IMR-90 (cell line): ENCODE data around the gene VWA8. TPM values are rescaled to one million over a fixed set of nuclear protein-coding genes. Genes with fewer than 3 reads are reported as not detected.

Source experiments
- ATAC-seq: fragments of 200-7000 bp; cut with Tn5 transposase; 2 replicates; pipeline ENCODE4 v1.9.1; 2020; ENCODE audit warnings: low read depth, mild to moderate bottlenecking, moderate library complexity
- BruUV-seq: library from RNA; stranded (reverse); fragments of 400-500 nt; replicated peaks from 2 replicates; lab custom pipeline; 2021; lab: Mats Ljungman, UMichigan
- CTCF ChIA-PET: fragments of 300-600 bp; formaldehyde crosslinking; extraction: SDS; loops from one replicate; lab custom pipeline; 2021; ENCODE audit warnings: antibody characterized with exemption; lab: Yijun Ruan, JAX
- POLR2A ChIA-PET: fragments of 300-600 bp; sonication (Branson Sonifier 250); formaldehyde crosslinking; loops from one replicate; lab custom pipeline; 2022; ENCODE audit warnings: antibody characterized with exemption; ENCODE audit not compliant: unreplicated experiment; lab: Charles Lee
- DNase-seq: peaks from one replicate; pipeline ENCODE4 v3.0.0; 2013
- H2AFZ ChIP-seq: replicated peaks from 2 replicates; pipeline ENCODE3; 2013; ENCODE audit warnings: low read length, mild to moderate bottlenecking; ENCODE audit not compliant: poor library complexity
- H2AK5ac ChIP-seq: 2 replicates; pipeline ENCODE4 v1.6.1; 2013; ENCODE audit warnings: low read depth, low read length, inconsistent platforms
- H2AK9ac ChIP-seq: replicated peaks from 2 replicates; pipeline ENCODE3; 2013; ENCODE audit warnings: mild to moderate bottlenecking, low read depth, low read length, moderate library complexity; ENCODE audit not compliant: poor library complexity
- H2BK120ac ChIP-seq: 2 replicates; pipeline ENCODE4 v1.6.1; 2013; ENCODE audit warnings: low read depth, low read length, inconsistent platforms
- H2BK15ac ChIP-seq: 3 replicates; pipeline ENCODE4 v1.6.1; 2013; ENCODE audit warnings: low read depth, low read length, inconsistent platforms
- H2BK20ac ChIP-seq: 2 replicates; pipeline ENCODE4 v1.6.1; 2013; ENCODE audit warnings: low read depth, mild to moderate bottlenecking, inconsistent platforms, low read length, moderate library complexity
- H2BK5ac ChIP-seq: 2 replicates; pipeline ENCODE4 v1.6.1; 2013; ENCODE audit warnings: mild to moderate bottlenecking, low read depth, low read length, inconsistent platforms; ENCODE audit not compliant: poor library complexity, severe bottlenecking
- H3K14ac ChIP-seq: replicated peaks from 2 replicates; pipeline ENCODE4 v1.6.1; 2013; ENCODE audit warnings: low read depth, low read length, inconsistent platforms
- H3K18ac ChIP-seq: 2 replicates; pipeline ENCODE4 v1.6.1; 2013; ENCODE audit warnings: low read depth, low read length, control low read depth
- H3K23ac ChIP-seq: 2 replicates; pipeline ENCODE4 v1.6.1; 2013; ENCODE audit warnings: low read depth, low read length, inconsistent platforms
- H3K27ac ChIP-seq: 2 replicates; pipeline ENCODE4 v1.5.1; 2013; ENCODE audit warnings: mild to moderate bottlenecking, control low read depth, low read length; ENCODE audit not compliant: insufficient read depth
- H3K27me3 ChIP-seq: 2 replicates; pipeline ENCODE4 v1.6.1; 2013; ENCODE audit warnings: low read length; ENCODE audit not compliant: control insufficient read depth, insufficient read depth
- H3K36me3 ChIP-seq: 2 replicates; pipeline ENCODE4 v1.6.1; 2013; ENCODE audit warnings: low read length, mixed read lengths; ENCODE audit not compliant: control insufficient read depth, insufficient read depth
- H3K4ac ChIP-seq: 2 replicates; pipeline ENCODE4 v1.6.1; 2013; ENCODE audit warnings: low read depth, low read length, inconsistent platforms
- H3K4me1 ChIP-seq: 2 replicates; pipeline ENCODE4 v1.6.1; 2013; ENCODE audit warnings: low read length, mixed read lengths; ENCODE audit not compliant: control insufficient read depth, insufficient read depth
- H3K4me2 ChIP-seq: 2 replicates; pipeline ENCODE4 v1.6.1; 2013; ENCODE audit warnings: low read depth, mild to moderate bottlenecking, control low read depth, low read length, moderate library complexity
- H3K4me3 ChIP-seq: 2 replicates; pipeline ENCODE4 v1.5.1; 2013; ENCODE audit warnings: low read depth, mild to moderate bottlenecking, control low read depth, low read length, moderate library complexity; ENCODE audit not compliant: insufficient read depth
- H3K56ac ChIP-seq: 2 replicates; pipeline ENCODE4 v1.6.1; 2013; ENCODE audit warnings: low read length, inconsistent platforms; ENCODE audit not compliant: insufficient read depth; ENCODE audit errors: extremely low read depth
- H3K79me1 ChIP-seq, 2 experiments: 2 replicates each; pipeline ENCODE4 v1.6.1; 2013; ENCODE audit warnings: low read length in 2 of 2, inconsistent platforms in 1 of 2, low read depth in 1 of 2
- H3K9ac ChIP-seq: 2 replicates; pipeline ENCODE4 v1.6.1; 2013; ENCODE audit warnings: low read depth, low read length, control low read depth
- H3K9me1 ChIP-seq: 2 replicates; pipeline ENCODE4 v1.6.1; 2013; ENCODE audit warnings: low read length, inconsistent platforms; ENCODE audit not compliant: insufficient read depth
- H3K9me3 ChIP-seq: 2 replicates; pipeline ENCODE4 v1.6.1; 2013; ENCODE audit warnings: low read length; ENCODE audit not compliant: control insufficient read depth, insufficient read depth
- H4K20me1 ChIP-seq: 2 replicates; pipeline ENCODE4 v1.6.1; 2013; ENCODE audit warnings: low read length, inconsistent platforms; ENCODE audit not compliant: insufficient read depth
- H4K5ac ChIP-seq: 2 replicates; pipeline ENCODE4 v1.6.1; 2013; ENCODE audit warnings: mild to moderate bottlenecking, low read depth, low read length, control low read depth
- H4K8ac ChIP-seq, 2 experiments: 2 replicates each; pipeline ENCODE4 v1.6.1; 2013; ENCODE audit warnings: low read depth in 2 of 2, low read length in 2 of 2, control low read depth in 1 of 2, inconsistent platforms in 1 of 2
- H4K91ac ChIP-seq: 2 replicates; pipeline ENCODE4 v1.6.1; 2013; ENCODE audit warnings: low read depth, low read length, inconsistent platforms; ENCODE audit not compliant: insufficient read depth
- BHLHE40 ChIP-seq: fragments of 150-350 bp; IDR thresholded peaks from 2 replicates; pipeline ENCODE4 v1.6.1; 2016; ENCODE audit warnings: mild to moderate bottlenecking, low read depth, low read length
- CEBPB ChIP-seq: IDR thresholded peaks from 2 replicates; pipeline ENCODE4 v1.6.1; 2012; ENCODE audit warnings: low read depth, low read length, improper control_type of control experiment
- ELK1 ChIP-seq: fragments of 150-350 bp; IDR thresholded peaks from 2 replicates; pipeline ENCODE4 v1.6.1; 2016; ENCODE audit warnings: low read depth, mild to moderate bottlenecking, low read length, moderate library complexity, borderline replicate concordance
- FOS ChIP-seq: fragments of 150-350 bp; IDR thresholded peaks from 2 replicates; pipeline ENCODE4 v1.6.1; 2016; ENCODE audit warnings: low read depth, low read length
- MAFK ChIP-seq: IDR thresholded peaks from 2 replicates; pipeline ENCODE4 v1.6.1; 2012; ENCODE audit warnings: low read depth, low read length, improper control_type of control experiment
- MXI1 ChIP-seq: IDR thresholded peaks from 2 replicates; pipeline ENCODE4 v1.6.1; 2012; ENCODE audit warnings: low read depth, mild to moderate bottlenecking, low read length, moderate library complexity, borderline replicate concordance
- NFE2L2 ChIP-seq: fragments of 150-350 bp; IDR thresholded peaks from 2 replicates; pipeline ENCODE4 v1.6.1; 2016; ENCODE audit warnings: low read depth, mild to moderate bottlenecking, low read length
- POLR2A ChIP-seq: IDR thresholded peaks from 2 replicates; pipeline ENCODE4 v1.6.1; 2012; ENCODE audit warnings: mild to moderate bottlenecking, low read depth, low read length
- RCOR1 ChIP-seq: IDR thresholded peaks from 2 replicates; pipeline ENCODE4 v1.6.1; 2012; ENCODE audit warnings: mild to moderate bottlenecking, low read length, improper control_type of control experiment; ENCODE audit not compliant: insufficient replicate concordance
- RFX5 ChIP-seq: IDR thresholded peaks from 2 replicates; pipeline ENCODE4 v1.8.0; 2012; ENCODE audit warnings: low read depth, mild to moderate bottlenecking, low read length, moderate library complexity
- WGBS, 2 experiments: methylation state at CpG; one replicate each; pipeline versions ENCODE4 v1.1.5 to v1.1.7; 2013; ENCODE audit warnings: missing lambda C conversion rate in 2 of 2; ENCODE audit not compliant: insufficient read length in 1 of 2; ENCODE audit errors: extremely low coverage in 2 of 2; 5-methylcytosine and 5-hydroxymethylcytosine counted together
- dilution Hi-C: fragments of 300-500 bp; cut with HindIII; formaldehyde crosslinking; loops from one replicate; pipeline ENCODE4 v1.14.3; 2018; ENCODE audit warnings: low sequenced_read_pairs; ENCODE audit not compliant: unreplicated experiment
- in situ Hi-C: fragments of 300-500 bp; cut with MboI; formaldehyde crosslinking; loops from 3 replicates; pipeline ENCODE4 v1.14.3; 2019; ENCODE audit warnings: low sequenced_read_pairs, inconsistent platforms, mixed read lengths
- intact Hi-C: fragments of 100-400 bp; cut with micrococcal nuclease; formaldehyde crosslinking; loops from 2 replicates; pipeline ENCODE4 v1.10.0; 2022
- polyA plus RNA-seq, 3 experiments: library from polyadenylated mRNA; depleted of rRNA; stranded (reverse); fragments of >200 nt; gene quantifications; 2 replicates each; pipeline ENCODE4 v1.2.3, GENCODE V29; 2012; ENCODE audit warnings: low replicate concordance in 1 of 3
- total RNA-seq: library from RNA; depleted of rRNA; stranded (reverse); fragments of >200 nt; gene quantifications from 2 replicates; pipeline ENCODE4 v1.2.3, GENCODE V29; 2012
- TF ChIP-seq, protein P1 (sequence below): fragments of 150-350 bp; IDR thresholded peaks from 2 replicates; pipeline ENCODE4 v1.6.1; 2017; ENCODE audit warnings: mild to moderate bottlenecking, antibody characterized with exemption, low read length, low read depth

The VWA8 gene
- total and polyA plus RNA-seq, 2 of the 4 experiments (the other 2 are of a cell fraction): 5.9 to 18.3 TPM

- H3K27ac ChIP-seq: no peak overlapping the region
- ATAC-seq: no peak
- POLR2A ChIA-PET: no interaction called here
- no peak overlapping the region for H3K4ac ChIP-seq
- no peak for DNase-seq
- no peak overlapping the region for H3K4me3 ChIP-seq
- intact Hi-C loops: no loop called here
- dilution Hi-C loops: no loop called here
- H2AK5ac ChIP-seq: no peak overlapping the region
- no peak overlapping the region for H3K18ac ChIP-seq
- no peaks in the 10 kb centered on the region for H3K9me1 ChIP-seq
- no CpG with 5 or more reads among the region's 5 CpGs for WGBS, 2 experiments
- no peak overlapping the region for H3K9ac ChIP-seq
- H4K8ac ChIP-seq: no peak overlapping the region
- no peaks in the 10 kb centered on the region for H4K20me1 ChIP-seq
- BruUV-seq: no TSS peak
- H2BK5ac ChIP-seq: no peak overlapping the region
- H3K36me3 ChIP-seq: peaks cover 6% of the 10 kb centered on the region
- CTCF ChIA-PET: no interaction called here
- no peaks in the 10 kb centered on the region for H3K4me1 ChIP-seq
- TF ChIP-seq, protein P1, sequence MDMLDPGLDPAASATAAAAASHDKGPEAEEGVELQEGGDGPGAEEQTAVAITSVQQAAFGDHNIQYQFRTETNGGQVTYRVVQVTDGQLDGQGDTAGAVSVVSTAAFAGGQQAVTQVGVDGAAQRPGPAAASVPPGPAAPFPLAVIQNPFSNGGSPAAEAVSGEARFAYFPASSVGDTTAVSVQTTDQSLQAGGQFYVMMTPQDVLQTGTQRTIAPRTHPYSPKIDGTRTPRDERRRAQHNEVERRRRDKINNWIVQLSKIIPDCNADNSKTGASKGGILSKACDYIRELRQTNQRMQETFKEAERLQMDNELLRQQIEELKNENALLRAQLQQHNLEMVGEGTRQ: no peak
- TF ChIP-seq POLR2A (no peak), MXI1 (no peak), BHLHE40 (no peak), CEBPB (no peak), RFX5 (no peak), NFE2L2 (no peak), MAFK (no peak), FOS (no peak), RCOR1 (no peak), ELK1 (no peak)
- no peak overlapping the region for H3K23ac ChIP-seq
- no peak overlapping the region for H3K56ac ChIP-seq
- in situ Hi-C loops: no loop called here
- no peaks in the 10 kb centered on the region for H3K9me3 ChIP-seq
- H2AK9ac ChIP-seq: no peak overlapping the region
- no peak overlapping the region for H4K5ac ChIP-seq
- H3K14ac ChIP-seq: no peak overlapping the region
- no peak overlapping the region for H3K4me2 ChIP-seq
- H2BK15ac ChIP-seq: no peak overlapping the region
- H2AFZ ChIP-seq: no peak overlapping the region
- H3K27me3 ChIP-seq: no peaks in the 10 kb centered on the region
- H3K79me1 ChIP-seq: no peaks in the 10 kb centered on the region
- no peak overlapping the region for H4K91ac ChIP-seq
- H2BK120ac ChIP-seq: no peak overlapping the region
- no peak overlapping the region for H2BK20ac ChIP-seq
Measured at GRCh38 chr13:41720839-41721561, 239.9 kb downstream of the VWA8 start.
